ENCODE measurements around the gene PGA4.
"Not testable (repeated sequence)": the region's sequence is repeated elsewhere in the genome, so short reads cannot be mapped to it uniquely, and the experiment has no call there.

The PGA4 gene

GRCh38 chr11:61252332-61252731 is 30.2 kb downstream of the PGA4 start:
- DNase-seq = not testable (repeated sequence)

GRCh38 chr11:61254403-61255025 is 32.4 kb downstream of the PGA4 start:
- no peak for DNase-seq

- DNase-seq = no peak
Observed at GRCh38 chr11:61256710-61257482, 34.7 kb downstream of the PGA4 start.

- no peak for DNase-seq
Observed at GRCh38 chr11:61258546-61258945, 36.4 kb downstream of the PGA4 start.

- no peak for DNase-seq
Observed at GRCh38 chr11:61259363-61259762, 37.2 kb downstream of the PGA4 start.

- DNase-seq = no peak
Observed at GRCh38 chr11:61264371-61264770, 42.2 kb downstream of the PGA4 start.

- no peak for DNase-seq
Observed at GRCh38 chr11:61264795-61265194, 42.6 kb downstream of the PGA4 start.

- no peak for DNase-seq
Observed at GRCh38 chr11:61265357-61265756, 43.2 kb downstream of the PGA4 start.

- no peak for DNase-seq
Observed at GRCh38 chr11:61266602-61267001, 44.5 kb downstream of the PGA4 start.

GRCh38 chr11:61267437-61267841 is 45.3 kb downstream of the PGA4 start:
- no peak for DNase-seq

- no peak for DNase-seq
Observed at GRCh38 chr11:61268588-61269250, 46.6 kb downstream of the PGA4 start.

- DNase-seq = no peak
Observed at GRCh38 chr11:61270354-61271076, 48.4 kb downstream of the PGA4 start.

GRCh38 chr11:61272731-61273130 is 50.6 kb downstream of the PGA4 start:
- no peak for DNase-seq

GRCh38 chr11:61273178-61274078 is 51.3 kb downstream of the PGA4 start:
- DNase-seq = no peak

GRCh38 chr11:61274084-61274483 is 51.9 kb downstream of the PGA4 start:
- DNase-seq = no peak

GRCh38 chr11:61275191-61275590 is 53.0 kb downstream of the PGA4 start:
- no peak for DNase-seq

GRCh38 chr11:61277186-61278000 is 55.2 kb downstream of the PGA4 start:
- DNase-seq = no peak

- DNase-seq = no peak
Observed at GRCh38 chr11:61278001-61278470, 55.9 kb downstream of the PGA4 start.

- no peak for DNase-seq
Observed at GRCh38 chr11:61279934-61280659, 58.0 kb downstream of the PGA4 start.

- DNase-seq = no peak
Observed at GRCh38 chr11:61280883-61281580, 58.9 kb downstream of the PGA4 start.

All from T1000 (cell line).